Astrocyte (in vitro differentiated cells and primary cell): ENCODE measurements around the gene RIIAD1. TPM values are rescaled to one million over a fixed set of nuclear protein-coding genes. Genes with fewer than 3 reads are reported as not detected.

ENCODE experiments used
- DNase-seq: peaks from one replicate; pipeline ENCODE4 v3.0.0-alpha.2; 2010; ENCODE audit warnings: low read depth
- FAIRE-seq: peaks from 2 replicates; lab custom pipeline; 2011; peaks lifted over from hg19 to GRCh38; lab: Jason Lieb, UNC
- H2AFZ ChIP-seq: 2 replicates; pipeline ENCODE4 v1.6.0; 2012; ENCODE audit warnings: low read depth, low read length, inconsistent platforms
- H3K27ac ChIP-seq: 2 replicates; pipeline ENCODE4 v1.5.1; 2011; ENCODE audit warnings: low read depth, low read length, inconsistent platforms
- H3K27me3 ChIP-seq: 2 replicates; pipeline ENCODE4 v1.6.0; 2011; ENCODE audit warnings: low read length, inconsistent platforms; ENCODE audit not compliant: insufficient read depth
- H3K36me3 ChIP-seq: 2 replicates; pipeline ENCODE4 v1.5.1; 2011; ENCODE audit warnings: low read length, inconsistent platforms; ENCODE audit not compliant: insufficient read depth
- H3K4me1 ChIP-seq: 2 replicates; pipeline ENCODE4 v1.5.1; 2011; ENCODE audit warnings: low read length, inconsistent platforms; ENCODE audit not compliant: insufficient read depth
- H3K4me2 ChIP-seq: 2 replicates; pipeline ENCODE4 v1.6.0; 2012; ENCODE audit warnings: low read length, inconsistent platforms
- H3K4me3 ChIP-seq: 2 replicates; pipeline ENCODE4 v1.5.1; 2011; ENCODE audit warnings: low read depth, mild to moderate bottlenecking, low read length, inconsistent platforms; ENCODE audit not compliant: insufficient read depth
- H3K79me2 ChIP-seq: 2 replicates; pipeline ENCODE4 v1.6.0; 2012; ENCODE audit warnings: mild to moderate bottlenecking, low read length, inconsistent platforms; ENCODE audit not compliant: insufficient read depth
- H3K9ac ChIP-seq: 2 replicates; pipeline ENCODE4 v1.6.0; 2012; ENCODE audit warnings: mild to moderate bottlenecking, low read length, inconsistent platforms
- H3K9me3 ChIP-seq: 2 replicates; pipeline ENCODE4 v1.5.1; 2012; ENCODE audit warnings: low read depth, mild to moderate bottlenecking, low read length, inconsistent platforms; ENCODE audit not compliant: insufficient read depth
- H4K20me1 ChIP-seq: 2 replicates; pipeline ENCODE4 v1.6.0; 2012; ENCODE audit warnings: low read length, inconsistent platforms; ENCODE audit not compliant: insufficient read depth
- H3K27ac Mint-ChIP-seq: one replicate; pipeline ENCODE4 v1.8.0; 2021; ENCODE audit warnings: mild to moderate bottlenecking, mixed read lengths; ENCODE audit not compliant: unreplicated experiment
- H3K27me3 Mint-ChIP-seq: one replicate; pipeline ENCODE4 v1.8.0; 2021; ENCODE audit warnings: low read depth, mixed read lengths; ENCODE audit not compliant: unreplicated experiment
- H3K36me3 Mint-ChIP-seq: one replicate; pipeline ENCODE4 v1.8.0; 2021; ENCODE audit warnings: low read depth, mixed read lengths; ENCODE audit not compliant: unreplicated experiment
- H3K4me1 Mint-ChIP-seq: one replicate; pipeline ENCODE4 v1.8.0; 2021; ENCODE audit warnings: low read depth, mixed read lengths; ENCODE audit not compliant: unreplicated experiment
- H3K4me3 Mint-ChIP-seq: one replicate; pipeline ENCODE4 v1.8.0; 2021; ENCODE audit warnings: mild to moderate bottlenecking, moderate library complexity, mixed read lengths; ENCODE audit not compliant: unreplicated experiment
- H3K9me3 Mint-ChIP-seq: one replicate; pipeline ENCODE4 v1.8.0; 2021; ENCODE audit warnings: mild to moderate bottlenecking, mixed read lengths; ENCODE audit not compliant: unreplicated experiment
- CTCF ChIP-seq: IDR thresholded peaks from 2 replicates; pipeline ENCODE4 v1.5.1; 2011; ENCODE audit warnings: low read depth, mild to moderate bottlenecking, inconsistent platforms, low read length, moderate library complexity; ENCODE audit not compliant: insufficient read depth
- EZH2 ChIP-seq: IDR thresholded peaks from 2 replicates; pipeline ENCODE4 v1.6.1; 2012; ENCODE audit warnings: mild to moderate bottlenecking, low read length, inconsistent platforms; ENCODE audit not compliant: insufficient read depth
- total RNA-seq: library from RNA; stranded (reverse); gene quantifications from 2 replicates; pipeline ENCODE4 v1.2.1, GENCODE V29; 2021

RIIAD1 gene
- total RNA-seq, 1 donor from 2014 or later, result not detected

GRCh38 chr1:151776665-151777062, 55.3 kb downstream of the RIIAD1 start:
- TF ChIP-seq CTCF (no peak), EZH2 (no peak)
- Histone ChIP-seq H3K4me2 (no peak overlapping the region), H3K9me3 (no peaks in the 10 kb centered on the region), H3K4me3 (no peak overlapping the region), H3K36me3 (no peaks in the 10 kb centered on the region), H4K20me1 (no peaks in the 10 kb centered on the region), H2AFZ (no peak overlapping the region), H3K79me2 (no peaks in the 10 kb centered on the region), H3K4me1 (no peaks in the 10 kb centered on the region), H3K9ac (no peak overlapping the region), H3K27ac (no peak overlapping the region), H3K27me3 (no peaks in the 10 kb centered on the region)
- FAIRE-seq (no peak), DNase-seq (no peak)
- Mint-ChIP-seq H3K36me3 (peaks cover 13% of the 10 kb centered on the region), H3K27me3 (no peaks in the 10 kb centered on the region), H3K9me3 (peaks cover 3% of the 10 kb centered on the region), H3K4me3 (no peak overlapping the region), H3K4me1 (peaks cover 2% of the 10 kb centered on the region), H3K27ac (no peak overlapping the region)

GRCh38 chr1:151777317-151777716, 56.0 kb downstream of the RIIAD1 start:
- Histone ChIP-seq H4K20me1 (no peaks in the 10 kb centered on the region), H3K9ac (no peak overlapping the region), H3K36me3 (no peaks in the 10 kb centered on the region), H3K9me3 (no peaks in the 10 kb centered on the region), H3K4me1 (no peaks in the 10 kb centered on the region), H3K4me2 (no peak overlapping the region), H3K79me2 (no peaks in the 10 kb centered on the region), H3K27ac (no peak overlapping the region), H3K4me3 (no peak overlapping the region), H2AFZ (no peak overlapping the region), H3K27me3 (no peaks in the 10 kb centered on the region)
- Mint-ChIP-seq H3K9me3 (peaks cover 3% of the 10 kb centered on the region), H3K36me3 (peaks cover 13% of the 10 kb centered on the region), H3K4me3 (no peak overlapping the region), H3K4me1 (peaks cover 2% of the 10 kb centered on the region), H3K27ac (no peak overlapping the region), H3K27me3 (no peaks in the 10 kb centered on the region)
- TF ChIP-seq CTCF, result no peak
- TF ChIP-seq EZH2, result no peak
- FAIRE-seq (no peak), DNase-seq (no peak)

Other genes starting within 250 kb of the RIIAD1 start
- gene CGN, start 210.1 kb upstream of the RIIAD1 start, total RNA-seq, result 8.8 and 8.9 TPM in 2 replicates
- gene TUFT1, start 181.2 kb upstream of the RIIAD1 start, total RNA-seq, result 74.1 and 90.6 TPM in 2 replicates
- 53.1 and 54.5 TPM in 2 replicates for gene SNX27, start 109.5 kb upstream of the RIIAD1 start, total RNA-seq
- gene CELF3, start 4.7 kb upstream of the RIIAD1 start, total RNA-seq, result not detected in 2 replicates
- gene MRPL9, start 42.0 kb downstream of the RIIAD1 start, total RNA-seq, result 58.5 and 70.0 TPM in 2 replicates
- gene TDRKH, start 69.0 kb downstream of the RIIAD1 start, total RNA-seq, result 6.7 and 7.5 TPM in 2 replicates
- gene LINGO4, start 83.9 kb downstream of the RIIAD1 start, total RNA-seq, result not detected in 2 replicates
- not detected in 2 replicates for gene RORC, start 110.3 kb downstream of the RIIAD1 start, total RNA-seq
- 0.16 and 0.22 TPM in 2 replicates for gene C2CD4D, start 118.3 kb downstream of the RIIAD1 start, total RNA-seq
- not detected in 2 replicates for gene THEM5, start 132.2 kb downstream of the RIIAD1 start, total RNA-seq
- 15.7 and 17.5 TPM in 2 replicates for gene THEM4, start 188.0 kb downstream of the RIIAD1 start, total RNA-seq